Measurements from ENCODE around the gene DNAJC18.
"Not testable (repeated sequence)": the region's sequence is repeated elsewhere in the genome, so short reads cannot be mapped to it uniquely, and the experiment has no call there.

DNAJC18 gene

DNA sequence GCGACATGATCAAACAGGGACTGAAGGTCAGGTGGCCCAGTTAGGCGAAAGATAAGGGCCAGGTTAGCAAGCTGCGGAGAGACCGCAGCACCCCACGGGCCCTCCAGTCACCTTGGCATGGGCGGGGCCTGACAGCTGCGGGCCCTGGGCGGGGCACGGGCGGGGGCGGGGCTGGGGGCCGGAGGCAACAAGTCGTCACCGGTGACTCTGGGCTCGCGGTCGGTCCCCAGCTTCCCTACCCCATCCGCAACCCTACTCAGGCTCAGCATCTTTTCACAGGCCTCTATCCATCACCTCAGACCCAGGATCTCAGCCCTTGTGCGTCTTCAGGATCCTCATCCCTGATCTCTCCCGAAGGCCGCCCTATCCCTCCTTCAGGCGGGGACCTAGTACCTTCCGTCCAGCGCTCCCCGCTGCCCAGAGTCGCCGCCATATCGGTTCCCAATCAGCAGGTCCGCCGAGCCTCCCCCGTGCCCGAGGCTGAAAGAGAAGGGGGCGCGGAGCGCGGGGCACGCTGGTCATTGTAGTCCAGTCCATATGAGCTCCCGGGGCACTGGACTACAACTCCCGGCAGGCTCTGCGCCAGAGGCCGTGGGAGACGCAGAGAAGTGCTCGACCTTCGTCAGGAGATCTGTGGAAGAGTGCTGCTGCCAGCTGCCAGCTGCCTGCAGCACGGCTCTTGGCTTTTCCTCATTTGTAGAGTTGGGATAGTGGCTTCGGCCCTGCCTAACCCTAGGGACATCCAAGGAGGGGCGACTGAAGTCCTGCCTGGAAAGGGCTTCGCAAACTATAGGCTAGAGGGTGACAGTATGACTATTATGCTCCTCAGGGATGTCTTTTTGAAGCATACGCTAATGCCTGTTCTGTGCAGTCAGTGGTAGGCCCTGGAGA lies at the start of gene DNAJC18:
Gene DNAJC18, minus strand, starts transcription at position 513 of the 891 bp plus-strand sequence. Its CDS starts 80 bp downstream, at position 433.
- DNase-seq (ENCODE audit: low read depth), result peak; percentile 89
- TF ChIP-seq, protein P1, sequence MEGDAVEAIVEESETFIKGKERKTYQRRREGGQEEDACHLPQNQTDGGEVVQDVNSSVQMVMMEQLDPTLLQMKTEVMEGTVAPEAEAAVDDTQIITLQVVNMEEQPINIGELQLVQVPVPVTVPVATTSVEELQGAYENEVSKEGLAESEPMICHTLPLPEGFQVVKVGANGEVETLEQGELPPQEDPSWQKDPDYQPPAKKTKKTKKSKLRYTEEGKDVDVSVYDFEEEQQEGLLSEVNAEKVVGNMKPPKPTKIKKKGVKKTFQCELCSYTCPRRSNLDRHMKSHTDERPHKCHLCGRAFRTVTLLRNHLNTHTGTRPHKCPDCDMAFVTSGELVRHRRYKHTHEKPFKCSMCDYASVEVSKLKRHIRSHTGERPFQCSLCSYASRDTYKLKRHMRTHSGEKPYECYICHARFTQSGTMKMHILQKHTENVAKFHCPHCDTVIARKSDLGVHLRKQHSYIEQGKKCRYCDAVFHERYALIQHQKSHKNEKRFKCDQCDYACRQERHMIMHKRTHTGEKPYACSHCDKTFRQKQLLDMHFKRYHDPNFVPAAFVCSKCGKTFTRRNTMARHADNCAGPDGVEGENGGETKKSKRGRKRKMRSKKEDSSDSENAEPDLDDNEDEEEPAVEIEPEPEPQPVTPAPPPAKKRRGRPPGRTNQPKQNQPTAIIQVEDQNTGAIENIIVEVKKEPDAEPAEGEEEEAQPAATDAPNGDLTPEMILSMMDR (conservative IDR thresholded peaks at IDR 0.05; ENCODE audit: low read length), result no peak
- H3K4me3 ChIP-seq (ENCODE audit: low read length), result peak within 1 kb of the TSS; percentile 98

GRCh38 chr5:139488260-139488659 lies 48.9 kb upstream of the DNAJC18 start:
- TF ChIP-seq, protein P1 (conservative IDR thresholded peaks at IDR 0.05; ENCODE audit: low read length), result no peak
- no peak overlapping the region for H3K4me3 ChIP-seq (ENCODE audit: low read length)
- DNase-seq (ENCODE audit: low read depth), result no peak

- TF ChIP-seq, protein P1 (conservative IDR thresholded peaks at IDR 0.05; ENCODE audit: low read length), result no peak
- no peak for DNase-seq (ENCODE audit: low read depth)
- H3K4me3 ChIP-seq (ENCODE audit: low read length), result no peak overlapping the region
Observed at GRCh38 chr5:139486201-139486600, 46.9 kb upstream of the DNAJC18 start.

- H3K4me3 ChIP-seq (ENCODE audit: low read length), result peak overlapping the region; percentile 87
- DNase-seq (ENCODE audit: low read depth), result not testable (repeated sequence)
Observed at GRCh38 chr5:139482890-139483208, 43.5 kb upstream of the DNAJC18 start.

DNA sequence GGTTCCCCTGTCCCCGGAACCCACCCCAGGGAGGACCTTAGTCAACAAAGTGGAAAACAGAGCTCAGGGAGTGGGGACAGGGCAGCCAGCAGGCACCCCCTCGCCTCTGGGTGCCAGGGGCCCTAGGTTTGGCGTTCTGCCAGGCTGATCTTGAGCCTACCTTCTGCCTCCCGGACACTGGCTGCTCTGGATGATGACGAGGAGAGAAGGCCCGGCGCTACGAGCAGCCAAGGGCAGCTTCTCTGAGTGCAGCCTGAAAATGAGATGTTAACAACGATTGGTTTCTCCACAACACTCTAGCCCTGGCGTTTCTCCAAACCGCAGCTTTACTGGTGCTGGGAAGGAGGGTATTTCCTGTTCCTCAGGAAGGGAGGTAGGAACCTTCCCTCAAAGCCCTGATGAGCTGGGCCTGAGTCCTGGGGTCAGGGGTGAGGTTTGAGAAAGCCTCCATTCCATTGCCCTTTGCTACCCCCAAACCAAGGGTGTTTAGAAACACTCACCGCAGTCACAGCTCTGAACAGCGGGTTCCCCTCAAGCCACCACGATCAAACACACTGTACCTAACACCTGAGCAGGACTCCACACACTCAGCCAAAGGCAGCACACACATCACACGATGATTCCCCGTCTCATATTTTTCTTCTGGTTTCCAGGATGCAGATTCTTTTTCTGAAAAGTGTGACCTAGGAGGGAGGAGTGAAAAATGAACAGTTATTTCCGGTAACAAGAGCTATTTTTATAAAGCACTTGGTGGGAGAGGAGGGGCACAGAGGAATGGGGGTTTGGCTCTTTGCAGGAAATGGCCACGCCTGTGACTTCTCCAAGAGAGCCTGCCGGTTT lies 42.9 kb upstream of the DNAJC18 start, which contains the start of gene STING1:
Gene STING1, minus strand, starts transcription at position 709 of the 840 bp plus-strand sequence. CDS start 1,054 bp downstream, outside the sequence.
- TF ChIP-seq, protein P1 (conservative IDR thresholded peaks at IDR 0.05; ENCODE audit: low read length), result no peak
- DNase-seq (ENCODE audit: low read depth), result peak; percentile 97
- peak within 1 kb of the TSS; percentile 87 for H3K4me3 ChIP-seq (ENCODE audit: low read length)

DNA sequence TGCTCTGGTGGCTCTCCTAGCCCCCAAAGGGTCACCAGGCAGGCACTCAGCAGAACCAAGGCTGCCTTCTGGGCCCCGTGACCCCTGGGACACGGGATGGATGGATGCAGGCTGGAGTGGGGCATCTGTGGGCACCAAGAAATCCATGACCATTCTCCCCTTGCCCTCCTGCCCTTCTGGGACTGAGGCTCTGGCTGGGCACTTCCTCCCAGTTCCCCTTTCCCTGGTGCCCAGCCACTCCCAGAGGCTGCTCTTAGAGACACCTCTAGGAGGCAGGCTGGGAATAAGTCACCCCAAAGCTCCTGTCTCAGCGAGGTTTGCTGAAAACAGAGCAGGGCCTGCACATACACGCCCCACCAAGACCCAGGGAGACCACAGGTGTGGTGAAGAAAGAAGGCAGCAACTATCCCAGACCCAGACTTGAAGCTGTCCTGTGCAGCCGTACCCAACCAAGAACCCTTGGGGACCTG lies 42.3 kb upstream of the DNAJC18 start:
- TF ChIP-seq, protein P1 (conservative IDR thresholded peaks at IDR 0.05; ENCODE audit: low read length), result peak; percentile 41
- H3K4me3 ChIP-seq (ENCODE audit: low read length), result peak overlapping the region; percentile 87
- DNase-seq (ENCODE audit: low read depth), result peak; percentile 55

- no peak for DNase-seq (ENCODE audit: low read depth)
- H3K4me3 ChIP-seq (ENCODE audit: low read length), result peak overlapping the region; percentile 87
- TF ChIP-seq, protein P1 (conservative IDR thresholded peaks at IDR 0.05; ENCODE audit: low read length), result no peak
Observed at GRCh38 chr5:139481122-139481533, 41.8 kb upstream of the DNAJC18 start.

DNA sequence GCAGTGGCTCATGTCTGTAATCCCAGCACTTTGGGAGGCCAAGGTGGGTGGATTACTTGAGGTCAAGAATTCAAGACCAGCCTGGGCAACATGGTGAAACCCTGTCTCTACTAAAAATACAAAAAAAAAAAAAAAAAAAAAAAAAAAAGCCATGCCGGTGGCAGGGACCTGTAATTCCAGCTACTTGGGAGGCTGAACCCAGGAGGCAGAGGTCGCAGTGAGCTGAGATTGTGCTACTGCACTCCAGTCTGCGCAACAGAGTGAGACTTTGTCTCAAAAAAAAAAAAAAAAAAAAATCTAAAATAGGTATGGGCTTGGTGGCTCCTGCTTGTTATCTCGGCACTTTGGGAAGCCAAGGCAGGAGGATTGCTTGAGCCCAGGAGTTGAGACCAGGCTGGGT lies 40.4 kb upstream of the DNAJC18 start:
- not testable (repeated sequence) for DNase-seq (ENCODE audit: low read depth)

GRCh38 chr5:139478657-139479423 lies 39.5 kb upstream of the DNAJC18 start:
- H3K4me3 ChIP-seq (ENCODE audit: low read length); DNase-seq (ENCODE audit: low read depth): not testable (repeated sequence)

More for the DNA sequence above, 40.4 kb upstream of the DNAJC18 start:
- H3K4me3 ChIP-seq (ENCODE audit: low read length), result not testable (repeated sequence)

Measured in AG10803 (cell line).